HG03439 (cell line): ENCODE results near the gene POLR3H.

Source experiments
- ATAC-seq: cut with Tn5 transposase; IDR thresholded peaks from one replicate; pipeline ENCODE4 v1.9.1; 2021; ENCODE audit warnings: mild to moderate bottlenecking, moderate library complexity; ENCODE audit not compliant: unreplicated experiment

POLR3H gene

DNA sequence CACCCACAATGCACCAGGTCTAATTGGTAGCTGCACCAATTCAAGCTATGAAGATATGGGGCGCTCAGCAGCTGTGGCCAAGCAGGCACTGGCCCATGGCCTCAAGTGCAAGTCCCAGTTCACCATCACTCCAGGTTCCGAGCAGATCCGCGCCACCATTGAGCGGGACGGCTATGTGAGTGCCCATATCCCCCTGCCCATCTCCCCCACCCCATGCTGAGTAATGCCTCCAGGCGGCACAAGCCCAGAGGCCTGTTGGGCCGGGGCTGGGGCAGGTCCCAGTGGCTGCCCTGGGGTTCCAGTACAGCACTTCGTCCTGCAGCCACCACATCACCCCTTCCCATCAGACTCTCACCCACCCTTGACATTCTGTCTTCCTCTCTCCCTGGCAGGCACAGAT is 21.5 kb downstream of the POLR3H start:
- no peak for ATAC-seq

DNA sequence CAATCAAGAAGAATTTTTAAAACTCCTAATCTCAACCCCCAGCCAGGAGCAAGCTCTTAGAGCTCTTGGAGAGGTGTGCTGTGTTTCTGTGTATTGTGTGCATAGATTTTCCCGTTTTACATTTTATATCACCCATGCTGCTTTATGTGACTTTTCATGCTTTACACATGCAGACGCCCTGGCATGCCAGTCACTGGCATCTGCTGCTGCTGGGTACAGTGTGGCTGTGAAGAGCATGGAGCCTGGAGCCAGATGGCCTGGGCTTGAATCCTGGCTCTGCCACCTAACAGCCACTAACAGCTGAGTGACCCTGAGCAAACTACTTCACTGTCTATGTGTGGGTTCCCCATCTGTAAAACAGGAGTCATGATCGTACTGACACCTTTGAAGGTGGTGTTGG is 23.1 kb downstream of the POLR3H start:
- ATAC-seq, result no peak

DNA sequence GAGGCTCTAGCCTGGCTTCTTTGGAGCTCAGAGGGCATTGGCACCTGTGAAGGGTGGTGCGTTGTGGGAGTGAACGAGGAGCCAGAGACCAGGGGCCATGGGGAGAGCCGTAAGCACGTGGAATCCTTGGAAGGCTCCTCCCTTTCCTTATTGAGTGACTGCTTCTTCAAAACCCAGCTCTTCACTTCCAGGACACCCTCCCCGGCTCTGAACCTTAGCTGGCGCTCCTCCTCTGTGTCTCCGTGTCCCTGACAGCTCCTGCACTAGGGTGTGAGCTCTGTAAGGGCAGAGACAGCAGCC is 26.3 kb downstream of the POLR3H start:
- ATAC-seq, result no peak

DNA sequence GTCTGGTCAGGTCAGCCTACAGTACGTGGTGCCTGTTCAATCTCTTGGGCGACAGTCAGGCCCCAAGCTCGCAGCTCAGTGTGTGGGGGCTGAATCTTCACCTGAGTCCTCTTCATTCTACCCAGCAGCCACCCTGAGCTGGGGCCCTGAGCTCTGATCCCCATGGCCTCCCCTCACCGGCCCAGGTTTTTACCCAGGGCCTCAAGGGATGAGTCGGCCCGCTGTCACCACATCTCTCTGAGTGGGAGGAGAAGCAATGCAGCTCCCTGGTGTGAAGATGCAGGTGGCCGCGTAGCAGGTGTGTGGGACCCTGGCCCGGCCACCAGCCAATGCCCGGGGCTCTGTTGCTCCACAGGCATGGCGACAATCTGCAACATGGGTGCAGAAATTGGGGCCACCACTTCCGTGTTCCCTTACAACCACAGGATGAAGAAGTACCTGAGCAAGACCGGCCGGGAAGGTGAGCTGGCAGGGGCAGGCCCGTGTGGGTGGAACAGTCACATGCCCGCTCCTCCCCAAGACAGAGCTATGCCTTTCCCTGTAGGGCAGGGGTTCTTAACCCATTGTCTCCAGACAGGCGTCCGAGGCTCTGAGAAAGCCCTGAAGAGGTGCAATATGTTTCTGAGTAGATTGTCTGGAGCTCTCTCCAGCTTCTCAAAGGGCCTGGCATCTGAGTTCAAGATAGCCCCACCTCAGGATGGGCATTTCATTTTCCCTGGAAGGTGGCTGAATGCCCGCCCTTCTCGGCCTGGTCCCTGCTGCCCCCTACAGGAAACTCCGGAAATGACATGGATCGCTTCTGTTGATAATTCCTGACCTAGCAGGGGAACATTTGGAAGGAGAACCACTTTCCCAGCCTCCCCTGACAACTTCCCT is 26.9 kb downstream of the POLR3H start:
- no peak for ATAC-seq

DNA sequence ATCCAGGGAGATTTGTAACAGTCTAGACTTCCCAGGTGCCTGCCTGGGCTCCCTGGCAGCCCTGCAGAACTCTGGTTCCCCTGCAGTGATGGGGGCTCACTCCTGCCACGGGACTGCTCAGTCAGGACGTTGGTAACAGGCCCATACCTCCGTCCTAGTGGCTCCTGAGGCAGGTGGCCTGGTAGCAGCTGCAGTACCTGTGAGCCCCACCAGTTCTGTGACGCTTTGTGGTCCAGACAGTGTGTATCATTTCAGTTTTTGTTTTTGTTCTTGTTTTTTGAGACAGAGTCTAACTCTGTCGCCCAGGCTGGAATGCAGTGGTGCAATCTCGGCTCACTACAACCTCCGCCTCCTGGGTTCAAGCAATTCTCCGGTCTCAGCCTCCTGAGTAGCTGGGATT is 27.8 kb downstream of the POLR3H start:
- ATAC-seq, result no peak

DNA sequence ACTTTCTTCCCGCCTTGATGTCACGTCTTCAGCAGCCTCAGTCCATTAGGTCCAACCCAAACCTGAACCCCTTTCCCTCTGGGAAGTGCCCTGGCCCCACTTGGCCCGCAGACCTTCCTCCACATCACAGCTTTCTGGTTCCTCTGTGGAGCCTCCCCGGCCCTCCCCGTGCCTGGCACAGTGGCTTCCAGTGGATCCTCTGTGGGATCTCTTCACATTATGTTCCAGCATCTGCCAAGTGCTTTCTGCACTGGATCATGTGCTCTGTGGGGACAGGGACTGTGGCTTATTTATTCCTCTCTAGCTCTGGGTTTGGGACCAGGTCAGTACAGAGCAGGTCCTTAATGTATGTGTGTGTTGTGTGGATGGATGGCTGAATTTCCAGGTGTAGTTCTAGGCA is 30.9 kb downstream of the POLR3H start:
- ATAC-seq, result no peak

DNA sequence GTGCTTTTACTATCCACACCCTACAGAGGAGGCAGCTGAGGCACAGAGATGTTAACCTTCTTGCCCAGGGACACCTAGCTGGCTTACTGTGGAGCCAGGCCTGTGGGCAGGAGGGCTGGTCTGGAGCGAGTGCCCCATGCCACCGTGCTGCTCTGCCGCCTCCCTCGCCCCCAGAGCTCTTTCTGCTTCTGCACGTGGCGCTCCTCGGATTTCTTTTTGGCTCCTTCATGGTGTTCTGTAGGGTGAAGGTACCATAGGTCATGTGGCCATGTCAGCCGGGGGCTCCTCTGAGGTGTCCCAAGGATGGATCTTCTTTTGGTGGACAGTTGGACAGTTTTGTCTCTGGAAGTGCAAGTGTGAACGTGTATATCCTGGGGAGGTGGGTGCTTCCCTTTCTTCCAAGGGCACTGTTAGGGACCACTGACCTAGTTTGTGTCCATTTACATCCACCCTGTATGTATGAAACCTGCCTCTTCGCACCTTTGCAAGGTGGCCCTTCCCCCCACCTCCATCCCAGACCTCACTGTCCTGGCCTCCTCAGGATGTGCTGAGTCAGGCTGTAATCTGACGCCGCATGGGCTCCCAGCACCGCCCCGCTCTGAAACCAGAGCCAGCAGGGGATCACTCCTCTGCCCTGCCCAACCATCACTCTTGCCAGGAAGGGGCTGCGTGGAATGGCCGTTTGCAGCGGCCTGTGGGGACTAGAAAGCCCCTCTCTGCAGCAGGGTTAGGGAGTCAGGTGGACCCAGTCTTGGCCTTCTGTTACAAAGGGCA is 31.7 kb downstream of the POLR3H start:
- no peak for ATAC-seq

DNA sequence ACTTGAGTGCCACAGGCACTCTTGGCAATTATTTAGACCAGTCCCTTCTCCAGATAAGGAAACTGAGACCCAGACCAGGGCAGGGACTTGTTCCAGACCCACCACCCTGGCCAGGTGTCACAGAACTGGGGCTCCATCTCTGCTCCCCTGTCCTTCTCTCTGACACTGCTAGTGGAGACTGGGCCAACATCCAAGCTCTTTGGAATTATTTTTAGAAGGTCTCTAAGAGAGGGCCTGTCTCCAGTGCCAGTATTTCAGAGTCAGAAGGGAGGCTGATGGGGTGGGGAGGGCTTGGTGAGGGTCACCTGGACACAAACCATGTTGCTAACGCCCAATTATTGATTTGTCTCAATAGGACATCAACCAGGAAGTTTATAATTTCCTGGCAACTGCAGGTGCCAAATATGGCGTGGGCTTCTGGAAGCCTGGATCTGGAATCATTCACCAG is 32.7 kb downstream of the POLR3H start:
- ATAC-seq, result no peak

DNA sequence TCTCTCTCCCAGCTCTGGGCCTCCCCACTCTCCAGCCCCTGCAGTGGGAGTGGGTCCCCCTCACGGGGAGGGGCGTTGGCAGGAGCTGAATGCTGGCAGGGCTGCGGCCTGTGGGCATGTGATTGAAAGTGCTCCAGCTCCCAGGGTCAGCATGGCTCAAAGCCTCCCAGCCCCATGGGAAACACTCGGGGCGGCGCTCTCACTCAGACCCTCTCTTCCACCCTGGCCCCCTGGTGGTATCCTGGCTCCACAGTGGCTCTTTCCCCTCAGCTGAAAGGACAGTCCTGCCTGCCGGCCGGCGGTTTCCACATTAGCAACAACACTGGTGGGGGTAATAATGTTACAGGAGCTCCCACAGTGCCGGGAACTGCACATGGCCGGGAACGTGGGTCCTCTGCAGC is 35.5 kb downstream of the POLR3H start:
- ATAC-seq, result no peak

DNA sequence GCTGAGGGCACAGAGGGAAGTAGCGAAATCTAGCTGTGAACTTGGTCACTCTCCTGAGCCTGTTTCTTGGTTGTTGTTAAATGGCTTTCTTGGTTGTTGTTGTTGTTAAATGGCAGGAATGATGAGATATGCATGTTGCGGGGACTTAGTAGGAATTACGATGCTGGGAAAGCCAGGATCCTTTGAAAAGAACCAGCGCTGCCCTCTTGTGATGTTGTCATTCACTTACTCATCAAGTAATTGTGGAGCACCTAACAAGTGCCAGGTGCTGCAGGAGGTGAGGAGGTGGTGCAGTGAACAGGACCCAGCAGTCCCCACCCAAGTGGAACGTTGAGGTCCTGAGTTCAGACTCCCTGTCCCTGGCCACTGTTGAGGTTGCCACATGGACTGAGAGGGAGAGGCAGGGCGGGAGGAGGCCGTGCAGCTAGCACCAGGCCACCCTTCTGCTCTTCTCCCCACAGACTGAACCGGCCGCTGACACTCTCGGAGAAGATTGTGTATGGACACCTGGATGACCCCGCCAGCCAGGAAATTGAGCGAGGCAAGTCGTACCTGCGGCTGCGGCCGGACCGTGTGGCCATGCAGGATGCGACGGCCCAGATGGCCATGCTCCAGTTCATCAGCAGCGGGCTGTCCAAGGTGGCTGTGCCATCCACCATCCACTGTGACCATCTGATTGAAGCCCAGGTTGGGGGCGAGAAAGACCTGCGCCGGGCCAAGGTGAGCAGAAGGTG is 36.8 kb downstream of the POLR3H start:
- ATAC-seq, result no peak

DNA sequence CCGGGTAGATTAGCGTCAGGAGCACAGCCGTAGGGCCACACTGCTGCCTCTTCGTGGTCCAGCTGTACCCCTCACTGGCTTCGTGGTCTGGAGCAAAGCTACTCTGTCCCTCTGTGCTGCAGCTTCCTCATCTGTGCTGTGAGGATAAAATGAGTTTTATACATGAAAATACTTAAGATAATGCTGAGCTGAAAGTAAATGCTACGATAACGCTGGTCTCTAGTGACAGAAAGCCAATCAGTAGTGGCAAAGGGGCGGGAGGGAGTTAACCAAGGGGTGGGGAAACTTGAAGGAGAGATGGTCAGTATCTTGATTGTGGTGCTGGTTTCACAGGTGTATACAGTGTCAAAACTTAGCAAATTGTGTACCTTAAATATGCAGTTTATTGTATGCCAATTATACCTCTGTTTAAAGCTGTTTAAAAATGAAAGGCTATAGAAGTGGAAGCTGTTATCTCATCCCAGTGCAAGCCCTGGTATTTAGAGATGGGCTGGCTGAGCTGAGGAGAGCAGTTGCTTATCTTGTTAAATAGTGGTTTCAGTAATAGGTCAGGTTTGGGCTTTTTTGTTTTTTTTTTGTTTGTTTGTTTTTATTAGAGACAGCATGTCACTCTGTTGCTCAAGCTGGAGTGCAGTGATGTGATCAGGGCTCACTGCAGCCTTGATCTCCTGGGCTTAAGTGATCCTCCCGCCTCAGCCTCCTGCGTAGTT is 38.6 kb downstream of the POLR3H start:
- ATAC-seq, result no peak

DNA sequence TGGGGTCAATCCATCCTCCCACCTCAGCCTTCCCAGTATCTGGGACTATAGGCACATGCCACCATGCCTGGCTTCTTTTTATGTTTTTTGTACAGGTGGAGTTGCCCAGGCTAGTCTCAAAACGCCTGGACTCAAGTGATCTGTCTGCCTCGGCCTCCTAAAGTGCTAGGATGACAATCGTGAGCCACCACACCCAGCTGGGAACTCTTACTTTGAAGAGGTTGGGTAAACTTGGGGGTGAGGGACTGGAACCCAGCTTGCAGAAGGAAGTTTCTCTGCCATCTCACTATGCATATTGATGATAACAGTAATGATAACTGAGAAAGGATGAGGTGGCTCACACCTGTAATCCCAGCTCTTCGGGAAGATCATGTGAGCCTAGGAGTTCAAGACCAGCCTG is 39.5 kb downstream of the POLR3H start:
- no peak for ATAC-seq

DNA sequence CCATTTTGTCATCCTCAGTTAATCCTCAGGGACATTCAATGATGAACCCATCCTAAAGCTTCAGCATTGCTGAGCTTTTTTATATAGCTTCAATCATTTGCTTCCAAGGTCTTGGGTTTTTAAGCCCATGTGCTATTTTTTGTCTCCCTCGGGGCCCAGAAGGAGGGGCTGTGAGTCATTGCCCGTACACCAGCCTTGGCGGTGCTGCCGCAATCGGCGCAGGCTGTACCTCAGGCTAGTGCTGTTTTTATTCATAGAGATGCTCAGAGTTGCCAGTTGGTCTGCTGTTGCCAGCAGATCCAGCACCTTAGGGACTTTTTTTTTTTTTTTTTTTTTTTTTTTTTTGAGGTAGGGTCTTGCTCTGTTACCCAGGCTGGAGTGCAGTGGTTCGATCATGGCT is 39.9 kb downstream of the POLR3H start:
- ATAC-seq, result no peak

DNA sequence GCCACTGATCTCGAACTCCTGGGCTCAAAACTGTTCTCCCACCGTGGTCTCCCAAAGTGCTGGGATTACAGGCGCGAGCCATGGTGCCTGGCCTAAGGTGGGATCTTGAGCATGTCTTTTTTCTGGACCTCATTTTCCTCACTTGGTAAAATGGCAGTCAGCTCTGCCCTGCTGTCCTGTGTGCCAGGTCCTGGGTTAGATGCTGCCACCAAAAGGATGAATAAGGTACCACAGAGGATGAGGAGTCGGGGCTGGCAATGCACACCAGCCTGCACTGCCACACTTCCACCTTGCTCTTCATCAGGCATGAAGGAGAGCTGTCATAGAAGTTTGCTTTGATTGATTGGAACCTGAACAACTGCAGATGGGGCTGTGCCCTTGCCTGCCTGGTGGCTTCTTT is 43.1 kb downstream of the POLR3H start:
- no peak for ATAC-seq

DNA sequence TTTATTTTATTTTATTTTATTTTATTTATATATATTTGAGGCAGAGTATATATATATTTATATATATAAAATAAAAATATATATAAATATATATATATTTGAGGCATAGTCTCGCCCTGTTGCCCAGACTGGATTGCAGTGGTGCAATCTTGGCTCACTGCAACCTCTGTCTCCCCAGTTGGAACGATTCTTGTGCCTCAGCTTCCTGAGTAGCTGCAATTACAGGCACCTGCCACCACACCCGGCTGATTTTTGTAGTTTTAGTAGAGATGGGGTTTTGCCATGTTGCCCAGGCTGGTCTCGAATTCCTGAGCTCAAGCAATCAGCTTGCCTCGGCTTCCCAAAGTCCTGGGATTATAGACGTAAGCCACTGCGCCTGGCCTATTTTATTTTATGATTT is 44.0 kb downstream of the POLR3H start:
- ATAC-seq, result no peak

DNA sequence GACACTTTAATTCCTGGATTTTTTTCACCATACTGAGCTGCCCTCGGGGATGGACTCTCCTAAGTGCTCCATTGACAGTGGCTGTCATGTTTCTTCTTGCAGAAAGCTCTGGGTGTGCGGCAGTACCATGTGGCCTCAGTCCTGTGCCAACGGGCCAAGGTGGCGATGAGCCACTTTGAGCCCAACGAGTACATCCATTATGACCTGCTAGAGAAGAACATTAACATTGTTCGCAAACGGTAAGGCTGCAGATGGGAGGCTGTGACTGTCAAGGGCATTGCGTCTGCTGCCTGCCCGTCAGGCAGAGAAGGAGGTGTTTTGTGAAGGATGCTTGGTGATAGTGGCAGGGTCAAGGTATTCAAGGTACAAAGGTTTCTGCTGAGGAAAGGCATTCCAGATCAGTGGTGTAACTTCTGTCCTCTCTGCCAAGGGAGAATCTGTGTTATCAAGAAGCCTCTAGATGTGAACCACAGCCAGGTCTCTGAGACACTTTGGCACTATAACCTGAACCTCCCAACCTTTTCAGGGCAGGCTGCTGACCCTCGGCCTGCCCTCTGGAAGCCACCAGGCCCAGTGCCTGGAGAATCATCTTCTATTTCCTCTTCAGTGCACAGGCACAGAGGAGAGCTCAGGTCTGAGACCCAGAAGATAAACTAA is 44.5 kb downstream of the POLR3H start:
- ATAC-seq, result no peak

DNA sequence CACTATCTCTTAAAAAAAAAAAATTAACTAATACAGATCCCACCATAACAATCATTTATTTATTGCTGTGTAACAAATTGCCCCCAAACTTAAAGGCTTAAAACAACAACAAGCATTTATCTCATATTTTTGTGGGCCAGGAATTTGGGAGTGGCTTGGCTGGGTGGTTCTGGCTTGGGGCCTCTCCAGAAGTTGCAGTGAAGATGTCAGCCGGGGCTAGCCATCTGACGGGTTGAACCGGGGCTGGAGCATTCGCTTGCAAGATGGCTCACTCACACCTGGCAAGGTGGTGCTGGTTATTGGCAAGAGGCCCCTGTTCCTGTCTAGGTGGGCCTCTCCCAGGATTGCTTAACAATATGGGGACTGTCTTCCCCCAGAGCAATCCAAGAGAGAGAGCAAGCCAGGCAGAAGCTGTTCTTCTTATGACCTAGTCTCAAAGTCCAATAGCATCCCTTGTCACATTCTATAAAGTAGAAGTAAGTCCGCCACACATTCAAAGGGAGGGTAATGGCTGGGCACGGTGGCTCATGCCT is 45.9 kb downstream of the POLR3H start:
- no peak for ATAC-seq

DNA sequence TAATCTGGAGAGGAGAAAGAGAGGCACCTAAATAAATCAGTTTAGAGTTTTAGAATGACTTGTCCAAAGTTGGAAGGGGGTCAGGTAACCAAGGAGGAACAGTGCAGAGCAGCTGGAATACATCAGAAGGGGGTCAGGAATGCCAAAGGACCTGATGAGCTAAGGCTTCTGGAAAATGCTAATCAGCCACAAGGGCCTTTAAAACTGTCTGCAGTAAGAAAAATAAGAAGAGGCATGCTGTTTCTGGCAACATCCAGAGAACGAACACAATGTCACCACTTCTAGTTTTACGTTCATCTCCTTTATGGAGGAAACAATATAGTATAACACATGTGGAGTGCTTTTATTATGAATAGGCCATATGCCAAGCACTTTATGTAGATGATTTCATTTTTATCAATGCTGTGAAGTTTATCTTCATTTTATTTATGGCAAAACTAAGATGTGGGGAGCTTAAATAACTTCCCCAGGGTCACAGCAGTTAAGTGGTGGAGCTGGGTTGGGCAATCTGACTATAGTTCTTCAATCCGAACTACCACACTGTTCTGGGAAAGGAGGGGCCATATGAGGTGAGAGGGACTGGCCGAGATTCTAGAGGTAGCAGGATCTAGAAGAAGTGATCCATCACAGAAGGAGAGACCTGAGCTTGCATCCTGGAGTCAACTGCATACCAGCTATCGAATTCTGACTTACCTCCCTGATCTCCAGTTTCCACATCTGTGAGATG is 52.7 kb downstream of the POLR3H start:
- no peak for ATAC-seq

DNA sequence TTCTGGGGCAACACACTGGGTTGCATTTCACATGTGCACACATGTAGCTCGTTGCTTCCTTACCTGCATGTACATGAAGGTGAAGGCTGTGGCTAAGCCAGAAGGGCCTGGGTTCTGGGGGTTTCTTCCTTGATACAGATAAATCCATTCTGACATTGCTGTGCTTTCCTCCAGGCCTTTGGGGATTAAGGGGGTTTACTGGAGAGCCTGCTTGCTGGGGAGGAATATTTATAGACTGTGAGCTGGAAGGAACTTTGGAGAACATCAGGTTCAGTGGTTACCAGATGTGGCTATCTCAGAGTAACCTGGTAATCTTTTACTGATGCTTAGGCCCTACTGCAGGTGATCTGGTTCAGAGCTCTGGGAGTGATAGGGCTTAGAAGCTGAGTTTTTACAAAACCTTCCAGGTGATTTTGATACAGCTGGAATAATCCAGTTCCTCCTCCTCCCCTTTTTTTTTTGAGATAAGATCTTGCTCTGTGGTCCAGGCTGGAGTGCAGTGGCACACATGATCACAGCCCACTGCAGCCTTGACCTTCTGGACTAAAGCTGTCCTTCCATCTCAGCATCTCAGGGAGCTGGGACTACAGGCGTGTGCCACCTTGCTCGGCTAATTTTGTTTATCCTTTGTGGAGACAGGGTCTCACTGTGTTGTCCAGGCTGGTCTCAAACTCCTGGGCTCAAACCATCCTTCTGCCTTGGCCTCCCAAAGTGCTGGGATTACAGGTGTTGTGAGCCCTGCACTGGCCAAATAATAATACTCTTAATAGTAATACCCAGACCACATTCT is 55.5 kb downstream of the POLR3H start:
- no peak for ATAC-seq
